SIG-M5 treated with dmso at 0.1 percent for 504 hours (cell line): ENCODE results near the gene CARD14.

Experiments
- DNase-seq: peaks from one replicate; lab custom pipeline; 2025; ENCODE audit not compliant: unreplicated experiment; lab: John Stamatoyannopoulos, UW

CARD14 gene

DNA sequence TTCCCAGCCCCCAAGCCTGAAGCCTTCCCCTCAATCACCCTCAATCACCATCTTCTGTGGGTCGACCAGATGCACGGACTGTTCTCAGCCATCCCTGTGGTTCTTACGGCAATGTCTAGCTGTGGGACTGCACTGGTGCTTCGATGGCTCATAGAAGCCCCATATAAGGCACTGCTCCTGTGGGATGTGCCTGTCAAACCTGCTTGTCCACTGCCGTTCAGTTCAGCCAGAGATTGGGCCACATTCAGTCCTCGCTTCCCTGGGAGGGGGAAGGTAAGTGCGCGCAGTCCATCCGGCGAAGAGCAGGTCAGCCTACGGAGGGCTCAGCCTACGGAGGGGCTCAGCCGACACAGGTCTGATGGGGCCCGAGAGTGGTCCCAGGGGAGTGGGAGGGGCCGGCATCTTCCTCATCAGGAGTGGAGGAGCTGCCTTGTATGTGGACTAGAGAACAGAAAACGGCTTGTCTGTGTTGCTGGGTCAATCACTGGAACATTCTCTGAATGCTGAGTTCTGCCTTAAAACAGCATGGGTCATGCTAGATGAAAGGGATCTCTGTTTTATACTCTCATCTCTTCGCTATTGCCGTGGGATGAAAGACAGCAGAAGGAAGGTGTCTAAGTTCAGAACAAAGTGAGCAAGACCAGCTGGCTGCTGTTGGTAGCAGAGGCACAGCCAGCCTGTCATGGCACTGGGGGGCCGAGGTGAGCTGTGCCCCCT is at the start of gene CARD14:
Gene CARD14, plus strand, starts transcription at position 247 of the 717 bp plus-strand sequence. CDS start 11,409 bp downstream, outside the sequence.
- DNase-seq, result peak; percentile 32

DNA sequence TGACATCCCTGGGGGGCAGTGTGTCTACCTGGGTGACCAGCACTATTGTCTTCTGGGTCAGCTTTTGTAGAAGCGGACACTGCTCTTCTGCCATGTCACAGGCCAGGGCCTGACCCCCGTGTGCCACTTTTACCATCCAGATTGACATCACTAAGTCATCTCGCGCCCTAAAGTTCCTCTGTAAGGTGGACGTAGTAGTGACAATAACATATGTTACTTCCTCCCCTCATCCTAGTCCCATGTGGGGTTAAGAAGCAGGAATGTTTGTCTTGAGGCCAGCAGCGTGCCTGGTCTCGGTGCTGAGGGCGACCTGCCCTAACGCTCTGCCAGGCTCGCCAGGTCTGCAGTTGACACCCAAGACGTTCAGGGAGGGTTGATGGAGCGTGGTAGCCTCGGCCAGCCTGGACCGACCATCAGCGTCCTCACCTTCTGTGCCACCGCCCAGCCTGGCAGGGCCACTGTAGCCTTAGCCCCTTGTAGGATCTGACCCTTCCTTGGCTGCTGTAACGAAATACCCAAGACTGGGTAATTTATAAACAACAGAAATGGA is 47.7 kb upstream of the CARD14 start:
- DNase-seq, result no peak

DNA sequence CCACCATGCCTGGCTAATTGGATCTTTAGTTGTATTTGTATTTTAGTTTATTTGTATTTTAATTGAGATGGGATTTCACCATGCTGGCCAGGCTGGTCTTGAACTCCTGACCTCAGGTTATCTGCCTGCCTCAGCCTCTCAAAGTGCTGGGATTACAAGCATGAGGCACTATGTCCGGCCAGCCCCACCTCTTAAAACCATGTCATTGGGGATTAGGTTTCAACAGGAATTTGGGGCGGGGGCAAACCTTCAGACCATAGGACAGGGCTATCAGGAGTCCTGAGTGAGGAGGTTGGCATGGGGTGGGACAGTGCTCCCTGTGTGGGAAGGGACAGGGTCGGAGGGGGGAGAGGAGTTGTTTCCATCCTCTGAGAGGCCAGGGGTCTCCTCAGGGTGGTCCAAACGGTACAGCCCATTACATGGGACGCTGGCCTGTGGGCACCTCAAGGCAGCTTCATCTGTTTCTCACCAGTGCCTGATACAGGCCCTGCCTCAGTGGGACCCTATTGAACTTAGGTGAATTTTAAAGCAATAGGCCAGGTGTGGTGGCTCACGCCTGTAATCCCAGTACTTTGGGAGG is 46.8 kb upstream of the CARD14 start:
- DNase-seq, result no peak

DNA sequence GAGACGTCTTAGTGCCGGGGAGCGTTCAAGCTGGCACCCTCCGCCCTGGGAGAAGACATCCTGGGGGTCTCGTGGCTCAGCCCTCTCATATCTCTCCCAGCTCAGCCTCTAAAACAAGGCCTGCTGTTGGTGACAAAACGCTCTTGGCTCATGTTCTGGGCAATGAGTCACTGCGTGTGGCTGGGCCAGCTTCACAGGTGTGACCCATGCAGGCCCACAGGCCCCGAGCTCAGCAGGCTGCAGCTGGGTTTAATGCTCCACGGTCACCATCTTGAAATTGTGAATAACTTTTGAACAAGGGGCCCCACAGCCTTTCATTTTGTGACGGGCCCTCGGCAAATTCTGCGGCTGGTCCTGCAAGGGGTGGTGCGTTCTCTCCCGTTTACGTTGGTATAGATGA is 46.0 kb upstream of the CARD14 start:
- no peak for DNase-seq

DNA sequence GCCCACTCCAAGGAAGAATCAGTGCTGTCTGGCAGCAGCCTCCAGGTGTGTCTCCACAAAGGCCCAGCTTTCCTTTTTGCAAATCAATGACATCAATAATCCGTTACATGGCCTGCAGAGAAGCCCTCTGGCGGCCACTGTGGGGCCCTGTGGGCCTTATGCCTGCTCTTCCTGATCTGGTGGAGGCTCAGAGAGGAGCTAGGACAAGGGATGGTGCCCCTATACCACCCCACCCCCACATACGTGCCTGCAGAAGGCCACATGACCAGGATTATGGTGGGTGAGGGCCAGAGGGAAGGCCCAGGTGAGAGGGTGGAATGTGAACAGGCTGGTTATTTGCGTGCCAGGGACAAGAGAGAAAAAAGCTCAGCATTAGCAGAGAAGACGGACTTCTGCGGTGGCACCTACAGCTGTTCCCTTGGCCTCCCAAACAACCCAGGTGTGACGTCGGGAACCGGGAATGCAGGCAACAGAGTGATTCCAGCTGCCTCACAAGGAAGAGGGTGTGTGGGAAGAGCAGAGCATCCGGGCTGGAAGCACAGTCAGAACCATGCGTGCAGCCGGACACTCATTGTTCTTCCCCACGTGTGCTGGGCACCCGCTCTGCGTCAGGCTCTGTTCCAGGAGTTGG is 45.4 kb upstream of the CARD14 start:
- peak; percentile 37 for DNase-seq

DNA sequence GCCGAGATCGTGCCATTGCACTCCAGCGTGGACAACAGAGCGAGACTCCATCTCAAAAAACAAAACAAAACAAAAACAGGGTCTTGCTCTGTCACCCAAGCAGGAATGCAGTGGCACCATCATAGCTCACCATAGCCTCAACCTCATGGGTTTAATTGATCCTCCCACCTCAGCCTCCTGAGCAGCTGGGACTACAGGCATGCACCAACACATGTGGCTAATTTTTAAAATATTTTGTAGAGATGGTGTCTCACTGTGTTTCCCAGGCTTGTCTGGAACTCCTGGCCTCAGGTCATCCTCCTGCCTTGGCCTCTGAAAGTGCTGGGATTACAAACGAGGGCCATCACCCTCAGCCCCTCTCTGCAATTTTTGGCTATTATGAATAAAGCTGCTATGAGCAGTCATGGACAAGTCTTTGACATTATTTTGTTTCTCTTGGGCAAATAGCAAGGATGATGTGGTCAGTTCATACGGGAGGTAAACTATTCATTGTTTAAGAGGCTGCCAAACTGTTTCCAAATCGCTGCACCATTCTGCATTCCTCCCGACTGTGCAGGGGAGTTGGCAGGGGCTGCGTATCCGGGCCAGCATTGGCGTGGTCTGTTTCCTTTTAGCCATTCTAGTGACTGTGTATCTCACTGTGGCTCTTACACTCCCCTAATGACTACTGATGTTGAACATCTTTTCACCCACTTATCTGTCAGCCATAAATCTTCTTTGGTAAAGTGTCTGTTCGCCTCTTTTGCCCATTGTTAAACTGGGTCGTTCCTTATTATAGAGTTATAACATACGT is 44.0 kb upstream of the CARD14 start:
- DNase-seq, result no peak

DNA sequence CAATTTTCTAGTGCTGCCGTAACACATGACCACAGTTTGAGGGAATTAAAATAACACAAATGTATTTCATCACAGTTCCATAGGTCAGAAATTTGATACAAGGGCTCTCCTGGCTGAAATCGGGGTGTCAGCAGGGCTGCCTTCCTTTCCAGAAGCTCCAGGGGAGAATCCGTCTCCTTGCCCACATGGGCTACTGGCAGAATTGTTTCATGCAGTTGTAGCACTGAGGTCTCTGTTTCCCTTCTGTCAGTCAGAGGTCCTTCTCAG is 43.4 kb upstream of the CARD14 start:
- no peak for DNase-seq

DNA sequence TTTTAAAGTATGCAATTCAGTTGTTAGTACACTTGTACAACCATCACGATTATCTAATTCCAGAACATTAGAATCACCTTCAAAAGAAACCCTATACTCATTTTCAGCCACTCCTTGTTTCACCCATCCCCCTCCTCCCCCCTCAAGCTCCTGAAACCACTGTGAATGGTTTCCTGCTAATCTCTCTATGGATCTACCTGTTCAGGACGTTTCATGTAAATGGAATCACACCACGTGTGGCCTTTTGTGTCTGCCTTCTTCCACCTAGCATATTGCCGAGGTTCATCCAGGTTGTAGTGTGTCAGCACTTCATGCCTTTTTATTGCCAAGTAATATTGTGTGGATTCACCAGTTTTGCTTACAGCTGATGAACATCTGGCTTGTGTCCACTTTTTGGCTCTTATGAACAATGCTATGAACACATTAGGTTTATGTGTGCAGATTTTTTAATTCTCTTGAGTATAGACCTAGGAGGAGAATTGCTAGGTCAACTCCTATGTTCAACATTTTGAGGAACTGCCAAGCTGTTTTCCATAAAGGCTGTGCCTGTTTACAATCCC is 40.7 kb upstream of the CARD14 start:
- no peak for DNase-seq

DNA sequence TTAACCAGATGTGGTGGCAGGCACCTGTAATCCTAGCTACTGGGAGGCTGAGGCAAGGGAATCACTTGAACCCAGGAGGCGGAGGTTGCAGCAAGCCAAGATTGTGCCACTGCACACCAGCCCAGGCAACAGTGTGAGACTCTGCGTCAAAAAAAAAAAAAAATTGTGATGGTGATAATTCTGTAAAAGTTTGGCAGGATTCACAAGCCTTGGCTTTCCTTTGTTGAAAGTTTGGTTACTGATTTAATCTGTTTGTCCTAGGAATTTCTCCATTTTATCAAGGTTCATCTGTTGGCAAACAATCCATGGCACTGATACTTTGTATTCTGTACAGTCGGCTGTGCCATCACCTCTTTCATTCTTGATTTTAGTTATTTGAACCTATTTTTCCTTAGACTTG is 38.8 kb upstream of the CARD14 start:
- DNase-seq, result no peak

DNA sequence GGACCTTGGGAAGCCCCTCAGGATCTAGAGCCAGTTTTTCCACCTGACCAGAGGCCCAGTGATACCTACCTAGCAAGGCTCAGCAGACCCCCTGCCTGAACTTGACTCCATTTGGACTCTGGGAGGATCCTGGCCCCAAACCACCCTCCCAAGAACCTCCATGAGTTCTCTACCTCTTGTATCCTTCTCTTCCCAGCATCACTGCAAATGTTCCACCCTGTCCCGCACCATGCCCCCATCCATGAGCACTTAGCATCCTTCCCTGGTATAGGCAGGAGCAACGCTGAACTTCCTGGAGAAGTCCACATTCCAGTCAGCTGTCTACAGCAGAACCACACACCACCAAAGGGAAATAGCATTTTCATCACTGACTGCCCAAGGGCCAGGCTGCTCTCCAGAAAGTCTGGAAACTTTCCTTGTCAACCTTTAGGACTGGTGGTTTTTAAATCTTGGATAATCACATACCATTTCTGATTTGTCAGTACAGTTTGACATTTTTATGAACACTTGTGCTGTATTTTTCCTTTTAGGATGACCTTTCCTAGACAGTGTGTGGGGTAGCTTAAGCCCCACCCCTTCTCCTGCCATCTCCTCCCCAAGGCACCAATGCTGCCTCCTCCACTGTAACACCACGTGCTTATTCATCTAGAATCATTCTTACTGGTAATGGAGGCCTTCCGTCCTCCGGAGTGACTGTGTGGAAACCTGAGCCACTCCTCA is 36.8 kb upstream of the CARD14 start:
- DNase-seq, result no peak

DNA sequence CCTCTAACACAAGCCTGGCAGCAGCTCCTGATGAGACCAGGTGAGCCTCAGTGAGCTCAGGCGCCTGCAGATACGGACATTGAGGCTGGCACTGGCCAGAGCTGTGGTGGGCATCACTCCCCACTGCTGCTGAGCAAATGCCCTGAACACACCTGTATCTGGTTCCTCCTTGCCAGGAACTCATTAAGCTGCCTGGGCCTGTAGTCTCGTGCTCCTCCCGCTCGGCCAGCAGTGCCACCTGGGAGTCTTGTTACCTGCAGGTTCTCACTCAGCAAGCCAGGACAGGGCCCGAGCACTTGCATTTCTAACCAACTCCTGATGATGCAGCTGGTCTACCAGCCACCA is 36.2 kb upstream of the CARD14 start:
- DNase-seq, result no peak

DNA sequence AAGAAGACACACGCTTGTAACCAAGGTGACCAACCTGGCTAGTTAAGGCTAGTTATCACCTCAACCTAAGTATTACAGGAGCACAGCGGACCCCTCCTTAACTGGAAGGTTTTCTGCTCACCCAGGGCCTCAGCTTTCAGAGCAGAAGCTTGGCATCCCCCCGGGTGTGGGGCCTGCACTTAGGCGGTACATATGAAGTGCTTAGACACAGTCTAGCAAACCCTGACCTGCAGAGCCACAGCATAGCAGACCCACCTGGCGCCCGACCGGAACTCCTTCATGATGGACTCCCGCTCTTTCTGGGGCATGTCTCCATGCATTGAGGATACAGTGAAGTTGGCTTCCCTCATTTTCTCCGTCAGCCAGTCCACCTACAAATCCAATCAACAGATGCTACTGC is 32.7 kb upstream of the CARD14 start:
- no peak for DNase-seq

DNA sequence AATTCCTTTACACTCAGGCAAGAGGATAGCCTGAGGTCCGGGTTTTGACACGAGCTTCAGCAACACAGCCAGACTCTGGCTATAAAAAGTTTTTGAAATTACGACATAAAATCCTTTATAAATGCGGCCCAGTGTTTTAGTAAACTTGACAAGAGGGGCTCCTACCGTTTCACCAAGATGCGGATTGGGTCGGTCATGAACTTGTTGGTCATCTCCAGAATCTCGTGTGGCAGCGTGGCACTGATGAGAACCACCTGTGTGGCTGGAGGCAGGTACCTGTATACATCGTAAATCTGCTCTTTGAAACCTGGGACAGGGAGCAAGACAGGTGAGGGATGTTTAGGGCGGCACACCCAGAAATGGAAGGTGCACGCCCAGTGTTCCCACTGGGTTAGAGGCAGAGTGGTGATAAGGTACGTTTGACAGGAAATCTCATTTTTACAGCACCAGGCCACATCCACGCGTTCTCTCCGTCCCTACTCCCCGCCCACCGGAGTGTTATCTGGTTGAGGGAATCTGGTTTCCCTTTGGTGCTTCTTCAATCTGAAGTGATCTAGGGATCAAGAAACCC is 30.9 kb upstream of the CARD14 start:
- DNase-seq, result no peak

DNA sequence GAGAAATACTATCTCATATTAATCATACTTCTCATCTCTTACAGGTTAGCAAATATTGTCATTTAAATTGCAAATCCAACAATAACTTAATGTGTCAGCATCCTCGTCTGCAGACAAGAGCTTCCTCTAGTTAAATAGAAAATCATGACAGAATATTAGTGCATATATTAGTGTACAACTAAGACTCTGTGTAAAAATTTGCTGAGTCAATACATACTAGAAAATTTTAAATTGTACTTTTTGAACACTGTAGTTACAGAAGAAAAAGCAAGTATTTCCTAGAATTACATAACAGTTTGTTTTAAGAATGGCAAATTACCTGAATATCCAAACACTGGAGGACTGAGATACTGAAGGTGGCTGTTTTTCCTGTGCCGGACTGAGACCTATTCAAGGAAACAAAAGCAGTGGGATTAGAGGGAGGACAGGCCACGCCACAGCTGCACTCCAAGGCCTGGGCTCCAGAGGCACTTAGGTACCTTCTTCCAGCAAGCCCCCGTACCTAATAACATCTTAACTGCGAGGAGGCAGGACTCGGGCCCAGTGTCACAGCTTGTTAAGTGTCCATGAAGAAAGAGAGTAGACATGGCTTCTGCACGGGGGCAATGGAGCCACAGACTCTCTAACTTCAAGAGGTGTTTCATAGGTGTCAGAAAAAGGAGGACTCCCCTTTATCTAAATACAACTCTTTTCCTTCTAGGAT is 28.2 kb upstream of the CARD14 start:
- no peak for DNase-seq

DNA sequence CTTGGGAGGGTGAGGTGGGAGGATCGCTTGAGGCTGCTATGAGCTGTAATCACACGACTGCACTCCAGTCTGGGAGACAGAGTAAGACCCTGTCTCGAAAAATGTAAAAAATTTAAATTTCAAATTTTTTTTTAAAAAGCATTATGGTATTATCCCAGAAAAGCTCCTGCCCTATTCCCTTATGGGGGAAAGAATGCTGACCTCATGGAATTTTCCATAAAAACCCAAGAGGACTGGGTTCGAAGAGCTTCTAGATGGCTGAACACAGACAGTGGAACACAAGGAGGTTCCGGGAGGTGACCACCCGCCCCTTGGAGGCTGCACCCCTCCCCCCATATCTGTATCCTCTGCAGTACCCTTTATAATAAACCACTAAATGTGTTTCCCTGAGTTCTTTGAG is 26.9 kb upstream of the CARD14 start:
- DNase-seq, result no peak

DNA sequence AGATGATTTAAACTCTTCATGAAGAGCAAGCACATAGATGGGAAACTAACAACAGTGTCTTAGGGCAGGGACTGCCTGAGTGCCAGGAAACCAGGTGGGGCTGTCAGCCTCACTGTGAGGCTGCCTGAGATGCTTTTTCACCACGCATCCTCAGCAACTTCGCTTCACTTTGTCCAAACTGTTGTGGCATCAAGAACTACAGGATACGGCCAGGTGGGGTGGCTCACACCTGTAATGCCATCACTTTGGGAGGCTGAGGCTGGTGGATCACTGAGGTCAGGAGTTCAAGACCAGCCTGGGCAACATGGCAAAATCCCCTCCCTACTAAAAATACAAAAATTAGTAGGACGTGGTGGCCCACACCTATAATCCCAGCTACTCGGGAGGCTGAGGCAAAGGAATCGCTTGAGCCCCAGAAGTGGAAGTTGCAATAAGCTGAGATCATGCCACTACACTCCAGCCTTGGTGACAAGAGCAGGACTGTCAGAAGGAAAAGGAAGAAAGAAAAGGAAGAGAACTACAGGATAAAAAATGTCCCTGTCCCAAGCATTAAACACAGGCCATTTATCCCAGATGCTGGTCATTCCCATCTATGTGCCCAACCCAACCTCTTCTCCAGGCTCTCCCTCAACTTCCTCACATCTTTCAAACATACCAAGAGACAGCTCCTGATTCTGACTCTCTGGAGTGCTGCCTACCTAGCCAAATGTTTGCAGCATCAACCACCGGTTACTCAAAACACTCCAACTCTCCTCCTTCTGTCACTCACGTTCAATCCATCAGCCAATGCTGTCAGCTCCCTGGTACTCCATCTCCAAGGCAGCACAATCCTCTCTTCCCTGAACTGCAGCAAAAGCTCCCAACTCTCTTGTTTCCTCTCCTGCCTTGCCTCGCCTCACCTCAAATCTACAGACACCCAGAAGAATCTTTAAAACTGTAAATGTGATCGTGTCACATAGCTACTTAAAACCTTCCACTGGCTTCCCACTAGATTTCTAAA is 24.5 kb upstream of the CARD14 start:
- DNase-seq, result peak; percentile 42

DNA sequence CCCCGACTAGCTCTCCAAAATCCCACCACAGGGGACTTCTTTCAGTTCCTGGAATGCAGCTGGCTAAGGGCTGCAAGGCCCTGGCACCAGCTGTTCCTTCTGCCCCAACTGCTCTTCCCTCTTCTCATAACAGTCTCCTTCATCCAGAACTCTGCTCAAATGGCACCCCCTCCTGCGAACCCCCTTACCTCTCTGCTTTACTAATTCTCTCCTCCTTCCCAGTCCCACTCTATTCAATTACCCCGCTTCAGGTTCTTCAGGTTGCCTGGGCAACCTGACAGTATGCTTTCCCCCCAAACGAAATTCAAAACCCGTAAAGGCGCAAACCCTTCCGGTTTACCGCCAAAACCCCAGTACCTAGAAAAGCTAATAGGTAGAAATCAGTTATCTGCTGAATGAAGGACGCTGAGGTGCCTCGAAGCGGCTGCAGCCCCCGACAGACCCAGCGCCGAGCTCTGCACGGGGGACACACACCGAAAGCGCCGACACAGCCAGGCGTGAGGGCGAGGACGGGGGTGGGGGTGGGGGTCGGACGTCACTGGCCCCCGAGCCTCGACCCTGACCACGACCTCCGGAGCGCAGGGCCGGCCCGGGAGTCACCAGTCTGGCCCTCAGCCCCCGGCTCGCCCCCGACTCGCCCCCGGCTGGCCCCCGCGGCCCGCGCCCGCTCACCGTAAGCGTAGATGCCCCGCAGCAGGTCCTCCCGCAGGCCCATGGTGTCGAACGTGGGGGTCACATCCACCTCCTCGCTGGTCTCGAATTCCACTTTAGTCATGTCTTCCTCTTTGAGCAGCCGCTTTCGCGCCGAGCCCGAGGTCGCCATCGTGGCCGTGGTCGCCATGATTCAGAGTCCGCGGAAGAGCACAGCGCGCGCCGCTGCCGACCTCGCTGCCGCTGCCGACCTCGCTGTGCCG is 23.5 kb upstream of the CARD14 start:
- peak; percentile 57 for DNase-seq
